Measurements from ENCODE around the gene XKR7.

XKR7 gene

DNA sequence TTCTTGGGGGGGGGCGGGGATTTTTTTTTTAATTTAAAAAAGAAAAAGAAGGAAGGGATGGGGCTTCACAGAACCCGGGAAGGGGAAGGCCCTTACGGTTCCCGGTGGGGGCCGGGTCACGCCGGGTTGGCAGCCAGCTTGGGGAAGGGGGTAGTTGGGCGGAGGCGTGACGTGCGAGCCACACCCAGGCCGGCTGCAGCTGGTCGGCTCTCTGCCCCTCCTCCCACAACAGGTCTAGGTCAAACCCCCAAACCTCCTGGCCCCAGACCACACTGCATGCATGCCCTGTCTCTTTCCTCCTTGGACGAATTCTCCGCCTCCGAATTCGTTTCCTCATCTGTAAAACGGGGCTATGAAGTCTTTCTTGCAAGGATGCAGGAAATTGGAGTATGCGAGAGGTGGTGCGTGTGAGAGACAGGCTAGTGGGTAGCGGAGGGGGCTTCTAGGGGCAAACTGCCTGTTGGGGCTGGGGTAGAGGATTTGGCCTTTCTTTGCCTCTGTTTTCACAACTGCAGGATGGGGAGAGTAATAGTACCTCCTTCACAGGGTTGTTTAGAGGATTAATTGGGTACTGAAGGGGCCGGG is 84.9 kb downstream of the XKR7 start:
- H3K27me3 ChIP-seq: no peaks in the 10 kb centered on the region
- H3K9me3 ChIP-seq: no peaks in the 10 kb centered on the region
- peaks cover 42% of the 10 kb centered on the region for H3K36me3 ChIP-seq
- H3K4me1 ChIP-seq (ENCODE audit: control insufficient read depth in 1 of 2, insufficient read depth in 1 of 2, low read depth in 1 of 2, low read length in 1 of 2): peaks cover 71 to 73% of the 10 kb centered on the region in 2 experiments
- H3K4me3 ChIP-seq (ENCODE audit: low read depth in 1 of 2, low read length in 1 of 2): peak overlapping the region; percentile 99
- peak; percentile 36 for TF ChIP-seq CTCF (IDR thresholded peaks at IDR 0.05)
- H3K27ac ChIP-seq: peak overlapping the region; percentile 100
